Chondrocyte (in vitro differentiated cells): ENCODE results near the gene KIF12. TPM values are rescaled to one million over a fixed set of nuclear protein-coding genes. Genes with fewer than 3 reads are reported as not detected.

ENCODE experiments used
- DNase-seq: peaks from one replicate; pipeline ENCODE4 v3.0.0; 2021; ENCODE audit warnings: mixed read lengths, low spot score
- H3K27ac Mint-ChIP-seq: one replicate; pipeline ENCODE4 v1.8.0; 2021; ENCODE audit warnings: mild to moderate bottlenecking, moderate library complexity, mixed read lengths; ENCODE audit not compliant: unreplicated experiment
- H3K27me3 Mint-ChIP-seq: 2 replicates; pipeline ENCODE4 v1.8.0; 2021; ENCODE audit warnings: low read depth, mixed read lengths
- H3K36me3 Mint-ChIP-seq: 2 replicates; pipeline ENCODE4 v1.8.0; 2021; ENCODE audit warnings: low read depth, mixed read lengths
- H3K4me1 Mint-ChIP-seq: 2 replicates; pipeline ENCODE4 v1.8.0; 2021; ENCODE audit warnings: low read depth, mild to moderate bottlenecking, mixed read lengths
- H3K4me3 Mint-ChIP-seq: one replicate; pipeline ENCODE4 v1.8.0; 2021; ENCODE audit warnings: mild to moderate bottlenecking, moderate library complexity, mixed read lengths; ENCODE audit not compliant: unreplicated experiment
- H3K9me3 Mint-ChIP-seq: 2 replicates; pipeline ENCODE4 v1.8.0; 2021; ENCODE audit warnings: low read depth, mixed read lengths
- CTCF ChIP-seq: fragments of 200-600 bp; sonication (generic); IDR thresholded peaks from 2 replicates; pipeline ENCODE4 v1.5.0; 2021; ENCODE audit warnings: antibody characterized with exemption, mild to moderate bottlenecking, moderate library complexity
- total RNA-seq: library from RNA; stranded (reverse); gene quantifications from 3 replicates; pipeline ENCODE4 v1.2.1, GENCODE V29; 2021

The KIF12 gene
- total RNA-seq, 1 donor from 2014 or later: 0.70 TPM

GRCh38 chr9:114126247-114127060 is 27.4 kb upstream of the KIF12 start:
- Mint-ChIP-seq H3K4me3 (no peak overlapping the region), H3K9me3 (peaks cover 3% of the 10 kb centered on the region), H3K27me3 (peaks cover 8% of the 10 kb centered on the region), H3K27ac (no peak overlapping the region), H3K4me1 (peaks cover 2% of the 10 kb centered on the region), H3K36me3 (no peaks in the 10 kb centered on the region)
- DNase-seq: no peak
- no peak for TF ChIP-seq CTCF

- DNase-seq: no peak
- Mint-ChIP-seq H3K27me3 (peaks cover 10% of the 10 kb centered on the region), H3K27ac (no peak overlapping the region), H3K9me3 (peaks cover 3% of the 10 kb centered on the region), H3K4me3 (no peak overlapping the region), H3K4me1 (peaks cover 4% of the 10 kb centered on the region), H3K36me3 (no peaks in the 10 kb centered on the region)
- no peak for TF ChIP-seq CTCF
Measured at GRCh38 chr9:114125476-114126013, 26.5 kb upstream of the KIF12 start.

- no peak for TF ChIP-seq CTCF
- peaks cover 3% of the 10 kb centered on the region for H3K9me3 Mint-ChIP-seq
- H3K27me3 Mint-ChIP-seq: peaks cover 12% of the 10 kb centered on the region
- H3K4me3 Mint-ChIP-seq: no peak overlapping the region
- no peak for DNase-seq
- H3K27ac Mint-ChIP-seq: no peak overlapping the region
- H3K4me1 Mint-ChIP-seq: peaks cover 4% of the 10 kb centered on the region
- H3K36me3 Mint-ChIP-seq: no peaks in the 10 kb centered on the region
Measured at GRCh38 chr9:114124666-114125475, 25.8 kb upstream of the KIF12 start.

- Mint-ChIP-seq H3K36me3 (no peaks in the 10 kb centered on the region), H3K4me3 (no peak overlapping the region), H3K9me3 (peaks cover 3% of the 10 kb centered on the region), H3K27me3 (peaks cover 10% of the 10 kb centered on the region), H3K4me1 (peaks cover 4% of the 10 kb centered on the region), H3K27ac (no peak overlapping the region)
- DNase-seq: no peak
- TF ChIP-seq CTCF: no peak
Measured at GRCh38 chr9:114124138-114124537, 25.0 kb upstream of the KIF12 start.
